Activated naive CD8-positive, alpha-beta T cell (primary cell): ENCODE data around the gene HDDC2.

Experiments used
- H3K27ac Mint-ChIP-seq: one replicate; pipeline ENCODE4 v1.8.0; 2021; ENCODE audit warnings: mixed read lengths
- H3K27me3 Mint-ChIP-seq: one replicate; pipeline ENCODE4 v1.8.0; 2021; ENCODE audit warnings: mixed read lengths
- H3K36me3 Mint-ChIP-seq: one replicate; pipeline ENCODE4 v1.8.0; 2021; ENCODE audit warnings: mixed read lengths
- H3K4me1 Mint-ChIP-seq: one replicate; pipeline ENCODE4 v1.8.0; 2021; ENCODE audit warnings: low read depth, mixed read lengths
- H3K4me3 Mint-ChIP-seq: one replicate; pipeline ENCODE4 v1.8.0; 2021; ENCODE audit warnings: mild to moderate bottlenecking, mixed read lengths
- H3K9me3 Mint-ChIP-seq: one replicate; pipeline ENCODE4 v1.8.0; 2021; ENCODE audit warnings: low read depth, mixed read lengths

Gene HDDC2

GRCh38 chr6:125269328-125269985 lies 32.3 kb downstream of the HDDC2 start:
- H3K27ac Mint-ChIP-seq, result no peak overlapping the region
- H3K4me1 Mint-ChIP-seq, result no peaks in the 10 kb centered on the region
- no peaks in the 10 kb centered on the region for H3K27me3 Mint-ChIP-seq
- no peaks in the 10 kb centered on the region for H3K9me3 Mint-ChIP-seq
- no peak overlapping the region for H3K4me3 Mint-ChIP-seq
- peaks cover 18% of the 10 kb centered on the region for H3K36me3 Mint-ChIP-seq

- H3K27ac Mint-ChIP-seq, result no peak overlapping the region
Observed at GRCh38 chr6:125268765-125269164, 33.0 kb downstream of the HDDC2 start.

GRCh38 chr6:125267806-125268523 lies 33.8 kb downstream of the HDDC2 start:
- no peaks in the 10 kb centered on the region for H3K27me3 Mint-ChIP-seq
- no peaks in the 10 kb centered on the region for H3K4me1 Mint-ChIP-seq
- H3K27ac Mint-ChIP-seq, result no peak overlapping the region
- peaks cover 12% of the 10 kb centered on the region for H3K36me3 Mint-ChIP-seq
- H3K4me3 Mint-ChIP-seq, result no peak overlapping the region
- no peaks in the 10 kb centered on the region for H3K9me3 Mint-ChIP-seq

More at GRCh38 chr6:125268765-125269164, 33.0 kb downstream of the HDDC2 start:
- peaks cover 16% of the 10 kb centered on the region for H3K36me3 Mint-ChIP-seq
- H3K9me3 Mint-ChIP-seq, result no peaks in the 10 kb centered on the region
- H3K4me3 Mint-ChIP-seq, result no peak overlapping the region
- no peaks in the 10 kb centered on the region for H3K27me3 Mint-ChIP-seq
- no peaks in the 10 kb centered on the region for H3K4me1 Mint-ChIP-seq

- no peaks in the 10 kb centered on the region for H3K9me3 Mint-ChIP-seq
Observed at GRCh38 chr6:125264476-125264875, 37.3 kb downstream of the HDDC2 start.

GRCh38 chr6:125262016-125263013 lies 39.5 kb downstream of the HDDC2 start:
- no peak overlapping the region for H3K4me3 Mint-ChIP-seq
- H3K27ac Mint-ChIP-seq, result no peak overlapping the region
- no peaks in the 10 kb centered on the region for H3K27me3 Mint-ChIP-seq

More at GRCh38 chr6:125264476-125264875, 37.3 kb downstream of the HDDC2 start:
- H3K4me1 Mint-ChIP-seq, result no peaks in the 10 kb centered on the region
- H3K27me3 Mint-ChIP-seq, result no peaks in the 10 kb centered on the region
- no peak overlapping the region for H3K27ac Mint-ChIP-seq
- H3K4me3 Mint-ChIP-seq, result no peak overlapping the region
- H3K36me3 Mint-ChIP-seq, result peaks cover 2% of the 10 kb centered on the region

GRCh38 chr6:125259354-125259736 lies 42.4 kb downstream of the HDDC2 start:
- H3K36me3 Mint-ChIP-seq, result peaks cover 2% of the 10 kb centered on the region
- H3K27ac Mint-ChIP-seq, result no peak overlapping the region
- H3K27me3 Mint-ChIP-seq, result no peaks in the 10 kb centered on the region
- H3K9me3 Mint-ChIP-seq, result no peaks in the 10 kb centered on the region
- H3K4me1 Mint-ChIP-seq, result no peaks in the 10 kb centered on the region
- no peak overlapping the region for H3K4me3 Mint-ChIP-seq

More at GRCh38 chr6:125262016-125263013, 39.5 kb downstream of the HDDC2 start:
- Mint-ChIP-seq H3K36me3 (peaks cover 2% of the 10 kb centered on the region), H3K4me1 (no peaks in the 10 kb centered on the region), H3K9me3 (no peaks in the 10 kb centered on the region)

GRCh38 chr6:125258651-125259353 lies 43.0 kb downstream of the HDDC2 start:
- Mint-ChIP-seq H3K4me1 (no peaks in the 10 kb centered on the region), H3K9me3 (no peaks in the 10 kb centered on the region), H3K36me3 (peaks cover 2% of the 10 kb centered on the region), H3K27ac (no peak overlapping the region), H3K4me3 (no peak overlapping the region), H3K27me3 (no peaks in the 10 kb centered on the region)

GRCh38 chr6:125257351-125257750 lies 44.4 kb downstream of the HDDC2 start:
- no peaks in the 10 kb centered on the region for H3K27me3 Mint-ChIP-seq
- H3K27ac Mint-ChIP-seq, result no peak overlapping the region
- H3K9me3 Mint-ChIP-seq, result no peaks in the 10 kb centered on the region
- peaks cover 2% of the 10 kb centered on the region for H3K36me3 Mint-ChIP-seq
- no peak overlapping the region for H3K4me3 Mint-ChIP-seq
- no peaks in the 10 kb centered on the region for H3K4me1 Mint-ChIP-seq

- Mint-ChIP-seq H3K9me3 (no peaks in the 10 kb centered on the region), H3K36me3 (no peaks in the 10 kb centered on the region), H3K4me1 (no peaks in the 10 kb centered on the region), H3K27me3 (no peaks in the 10 kb centered on the region), H3K4me3 (no peak overlapping the region), H3K27ac (no peak overlapping the region)
Observed at GRCh38 chr6:125255201-125255600, 46.6 kb downstream of the HDDC2 start.

- Mint-ChIP-seq H3K27me3 (no peaks in the 10 kb centered on the region), H3K4me3 (no peak overlapping the region), H3K9me3 (no peaks in the 10 kb centered on the region), H3K4me1 (no peaks in the 10 kb centered on the region), H3K36me3 (no peaks in the 10 kb centered on the region), H3K27ac (no peak overlapping the region)
Observed at GRCh38 chr6:125254321-125254720, 47.4 kb downstream of the HDDC2 start.

- H3K36me3 Mint-ChIP-seq, result no peaks in the 10 kb centered on the region
- no peak overlapping the region for H3K4me3 Mint-ChIP-seq
- H3K9me3 Mint-ChIP-seq, result no peaks in the 10 kb centered on the region
- no peaks in the 10 kb centered on the region for H3K27me3 Mint-ChIP-seq
- H3K4me1 Mint-ChIP-seq, result no peaks in the 10 kb centered on the region
- H3K27ac Mint-ChIP-seq, result no peak overlapping the region
Observed at GRCh38 chr6:125253881-125254280, 47.9 kb downstream of the HDDC2 start.

GRCh38 chr6:125252891-125253290 lies 48.9 kb downstream of the HDDC2 start:
- peaks cover 3% of the 10 kb centered on the region for H3K27me3 Mint-ChIP-seq
- H3K4me1 Mint-ChIP-seq, result no peaks in the 10 kb centered on the region
- no peaks in the 10 kb centered on the region for H3K9me3 Mint-ChIP-seq
- H3K4me3 Mint-ChIP-seq, result no peak overlapping the region
- no peak overlapping the region for H3K27ac Mint-ChIP-seq
- peaks cover 3% of the 10 kb centered on the region for H3K36me3 Mint-ChIP-seq

- peaks cover 5% of the 10 kb centered on the region for H3K27me3 Mint-ChIP-seq
- H3K9me3 Mint-ChIP-seq, result no peaks in the 10 kb centered on the region
- H3K4me3 Mint-ChIP-seq, result no peak overlapping the region
- no peaks in the 10 kb centered on the region for H3K4me1 Mint-ChIP-seq
- peaks cover 3% of the 10 kb centered on the region for H3K36me3 Mint-ChIP-seq
- no peak overlapping the region for H3K27ac Mint-ChIP-seq
Observed at GRCh38 chr6:125251516-125252220, 50.1 kb downstream of the HDDC2 start.

GRCh38 chr6:125250511-125250910 lies 51.3 kb downstream of the HDDC2 start:
- Mint-ChIP-seq H3K27me3 (peaks cover 7% of the 10 kb centered on the region), H3K27ac (no peak overlapping the region), H3K36me3 (peaks cover 3% of the 10 kb centered on the region), H3K4me3 (no peak overlapping the region), H3K4me1 (no peaks in the 10 kb centered on the region), H3K9me3 (no peaks in the 10 kb centered on the region)
